LHCN-M2 (cell line): Measurements from ENCODE around the gene ISM2. TPM values are rescaled to one million over a fixed set of nuclear protein-coding genes. Genes with fewer than 3 reads are reported as not detected.
"Not testable (repeated sequence)": the region's sequence is repeated elsewhere in the genome, so short reads cannot be mapped to it uniquely, and the experiment has no call there.

Source experiments
- DNase-seq: peaks from one replicate; pipeline ENCODE4 v3.0.0-alpha.2; 2012; ENCODE audit warnings: low read depth
- polyA plus RNA-seq: library from polyadenylated mRNA; unstranded; fragments of >200 nt; gene quantifications from one replicate; pipeline ENCODE4 v1.2.1, GENCODE V29; 2012; ENCODE audit warnings: missing spikeins
- total RNA-seq: library from RNA; depleted of rRNA; stranded (reverse); fragments of >200 nt; gene quantifications from 2 replicates; pipeline ENCODE4 v1.2.3, GENCODE V29; 2014; rRNA removed

Gene ISM2
- total RNA-seq: 0.23 and 0.90 TPM in 2 replicates
- 0.64 TPM for polyA plus RNA-seq

GRCh38 chr14:77498120-77498979 lies at the start of gene ISM2:
ISM2 (minus strand) TSS chr14:77498816; CDS start chr14:77498793, 23 bp downstream.
- DNase-seq: peak; percentile 8

DNA sequence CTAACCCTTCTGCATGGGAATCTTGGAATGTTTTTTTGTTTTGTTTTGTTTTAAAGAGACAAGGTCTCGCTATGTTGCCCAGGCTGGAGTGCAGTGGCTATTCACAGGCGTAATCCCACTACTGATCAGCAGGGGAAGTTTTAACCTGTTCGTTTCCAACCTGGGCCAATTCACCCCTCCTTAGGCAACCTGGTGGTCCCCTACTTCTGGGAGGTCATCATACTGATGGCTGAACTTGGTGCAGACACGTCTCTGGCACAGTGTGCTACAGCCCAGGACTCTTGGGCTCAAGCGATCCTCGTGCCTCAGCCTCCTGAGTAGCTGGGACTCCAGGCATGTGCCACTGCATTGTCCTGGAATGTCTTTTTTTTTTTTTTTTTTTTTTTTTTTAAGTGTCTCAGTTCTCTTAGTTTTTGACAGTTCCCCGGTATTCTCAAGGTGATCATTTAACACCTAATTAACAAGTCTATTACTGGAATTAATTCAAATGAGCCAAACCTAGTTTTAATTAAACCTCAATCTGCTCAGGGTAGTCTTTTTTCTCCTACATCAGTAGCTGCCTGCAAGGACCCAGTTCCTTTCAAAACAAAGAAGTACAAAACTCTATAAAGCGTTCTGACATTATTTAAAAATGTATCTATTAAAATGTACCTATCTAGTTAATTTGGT lies 49.0 kb upstream of the ISM2 start:
- DNase-seq: no peak

- DNase-seq: not testable (repeated sequence)
Observed at GRCh38 chr14:77545171-77545570, 46.6 kb upstream of the ISM2 start.

DNA sequence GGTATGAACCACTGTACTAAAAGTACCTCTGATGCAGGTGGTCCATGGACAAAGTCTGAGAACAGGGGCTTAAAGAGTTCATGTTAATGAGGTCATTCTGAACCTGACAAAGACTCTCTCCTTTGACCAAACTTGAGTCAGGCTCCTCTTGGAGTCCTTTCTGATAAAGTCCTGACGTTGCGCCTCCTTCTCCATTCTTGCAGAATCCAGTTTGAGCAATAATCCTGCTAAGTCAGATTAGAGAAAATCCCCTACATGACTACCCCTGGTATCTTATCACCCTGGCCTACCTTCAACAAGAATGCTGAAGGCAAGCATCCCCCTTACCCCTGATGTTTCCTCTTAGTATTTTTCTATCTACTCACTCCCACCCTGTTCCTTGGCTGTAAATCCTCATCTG lies 46.0 kb upstream of the ISM2 start:
- DNase-seq: no peak

- no peak for DNase-seq
Observed at GRCh38 chr14:77543637-77544334, 45.2 kb upstream of the ISM2 start.

DNA sequence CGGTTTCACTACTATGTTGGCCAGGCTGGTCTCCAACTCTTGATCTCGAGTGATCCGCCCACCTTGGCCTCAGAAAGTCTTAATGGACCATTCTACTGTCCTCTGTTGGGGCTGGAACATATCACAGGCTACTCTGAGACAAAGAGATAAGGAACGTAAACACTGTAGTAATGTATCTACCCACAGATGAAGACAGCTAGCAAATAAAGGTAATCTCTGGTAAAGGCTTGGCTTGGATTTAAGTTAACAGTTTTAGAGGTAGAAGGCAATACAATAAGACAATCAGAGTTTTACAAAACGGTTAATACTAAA lies 44.6 kb upstream of the ISM2 start:
- no peak for DNase-seq

DNA sequence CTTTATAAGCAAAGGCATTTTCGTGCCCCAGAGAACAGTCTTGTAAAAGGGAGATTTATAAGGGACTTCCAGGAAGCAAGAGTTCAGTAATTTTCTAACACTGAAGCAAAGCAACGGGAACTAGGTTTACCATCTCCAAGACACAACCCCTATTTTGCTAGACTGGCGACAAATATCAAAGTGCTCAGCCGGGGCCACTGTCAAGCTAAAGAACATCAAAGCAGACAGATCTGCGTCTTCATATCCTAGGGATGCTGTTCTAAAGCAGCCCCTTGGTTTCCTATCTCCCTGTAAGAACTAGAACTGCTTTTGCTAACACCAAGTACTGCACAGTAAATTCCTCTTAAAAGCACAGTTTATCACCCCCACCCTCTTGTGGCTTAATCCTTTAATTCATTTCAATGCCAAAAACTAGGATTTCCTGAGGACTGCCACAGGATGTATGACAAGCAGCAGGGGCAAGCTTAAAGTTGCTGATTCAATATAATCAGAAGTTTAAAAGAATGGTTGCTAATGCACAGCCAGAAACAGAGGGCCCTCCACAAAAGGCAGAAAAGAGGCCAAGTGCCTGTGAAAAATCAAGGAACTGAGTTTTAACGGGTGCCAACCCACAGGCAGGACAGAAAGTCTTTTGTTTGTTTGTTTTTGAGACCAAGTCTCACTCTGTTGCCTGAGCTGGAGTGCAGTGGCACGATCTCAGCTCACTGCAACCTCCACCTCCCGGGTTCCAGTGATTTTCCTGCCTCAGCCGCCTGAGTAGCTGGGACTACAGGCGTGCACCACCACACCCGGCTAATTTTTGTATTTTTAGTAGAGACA lies 44.0 kb upstream of the ISM2 start:
- DNase-seq: no peak

DNA sequence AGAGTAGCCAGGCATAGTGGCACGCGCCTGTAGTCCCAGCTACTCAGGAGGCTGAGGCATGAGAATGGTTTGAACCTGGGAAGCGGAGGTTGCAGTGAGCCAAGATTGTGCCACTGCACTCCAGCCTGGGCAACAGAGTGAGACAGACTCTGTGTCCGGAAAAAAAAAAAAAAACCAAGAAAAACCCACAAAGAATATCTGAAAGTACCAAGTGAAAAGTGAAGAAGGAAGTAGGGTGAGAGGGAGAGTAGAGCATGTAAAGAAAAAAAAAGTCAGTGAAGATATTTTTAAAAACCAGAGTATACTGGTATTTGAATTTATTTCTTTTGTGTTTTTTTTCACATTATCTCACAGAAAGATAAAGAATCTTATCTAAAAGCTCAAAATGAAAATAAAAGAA lies 43.3 kb upstream of the ISM2 start:
- DNase-seq: no peak

- not testable (repeated sequence) for DNase-seq
Observed at GRCh38 chr14:77536951-77537350, 38.3 kb upstream of the ISM2 start.

GRCh38 chr14:77531071-77531470 lies 32.5 kb upstream of the ISM2 start:
- no peak for DNase-seq

- DNase-seq: no peak
Observed at GRCh38 chr14:77529963-77530362, 31.3 kb upstream of the ISM2 start.

DNA sequence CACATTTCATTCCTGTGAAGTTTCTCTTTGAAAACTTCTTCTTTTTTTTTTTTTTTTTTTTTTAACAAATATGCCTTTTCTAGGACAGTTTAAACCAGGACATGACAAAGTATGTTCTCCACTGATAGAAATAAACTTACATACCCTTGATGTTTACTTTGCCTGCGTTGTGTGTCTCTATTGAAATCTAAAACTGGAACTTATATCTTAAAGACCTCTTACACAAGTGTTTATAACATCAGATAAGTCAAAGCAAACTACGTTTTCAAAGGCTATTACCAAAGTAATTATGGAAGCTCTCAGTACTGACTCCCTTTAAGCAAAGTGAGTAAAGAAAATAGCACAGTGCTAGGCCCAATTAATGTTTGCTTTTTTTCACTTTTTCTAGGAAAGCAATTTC lies 30.6 kb upstream of the ISM2 start:
- no peak for DNase-seq

- not testable (repeated sequence) for DNase-seq
Observed at GRCh38 chr14:77528701-77529100, 30.1 kb upstream of the ISM2 start.

DNA sequence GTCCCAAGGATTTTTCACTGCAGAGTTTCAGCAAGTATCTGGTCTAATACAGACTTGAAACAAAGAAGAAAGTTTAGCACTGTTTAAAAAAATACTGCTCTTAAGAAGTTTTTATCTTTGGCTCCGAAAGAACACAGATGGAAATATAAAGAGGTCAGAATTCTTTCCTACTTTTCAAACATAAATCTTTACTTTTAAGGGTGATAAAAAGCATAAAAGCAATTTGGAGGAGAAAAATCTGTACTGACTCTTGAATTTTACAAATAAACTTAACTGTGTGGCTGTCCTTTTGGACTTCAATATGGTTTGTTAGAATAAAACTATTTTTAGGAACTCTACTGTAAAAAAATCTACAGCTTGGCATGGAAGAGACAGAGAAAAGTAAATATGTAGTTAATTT lies 27.6 kb upstream of the ISM2 start:
- no peak for DNase-seq

DNA sequence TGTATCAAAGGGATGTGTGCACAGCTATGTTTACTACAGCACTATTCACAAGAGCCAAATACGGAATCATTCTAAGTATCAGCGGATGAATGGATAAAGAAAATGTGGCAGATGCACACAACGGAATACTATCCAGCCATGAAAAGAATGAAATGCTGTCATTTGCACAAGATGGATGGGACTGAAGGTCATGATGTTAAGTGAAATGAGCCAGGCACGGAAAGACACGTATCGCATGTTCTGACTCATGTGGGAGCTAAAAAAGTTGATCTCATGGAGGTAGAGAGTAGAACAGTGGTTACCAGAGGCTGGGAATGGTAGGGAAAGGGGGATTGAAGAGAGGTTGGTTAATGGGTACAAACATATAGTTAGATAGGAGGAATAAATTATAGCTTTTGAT lies 25.9 kb upstream of the ISM2 start:
- DNase-seq: no peak

GRCh38 chr14:77523109-77523508 lies 24.5 kb upstream of the ISM2 start:
- no peak for DNase-seq

DNA sequence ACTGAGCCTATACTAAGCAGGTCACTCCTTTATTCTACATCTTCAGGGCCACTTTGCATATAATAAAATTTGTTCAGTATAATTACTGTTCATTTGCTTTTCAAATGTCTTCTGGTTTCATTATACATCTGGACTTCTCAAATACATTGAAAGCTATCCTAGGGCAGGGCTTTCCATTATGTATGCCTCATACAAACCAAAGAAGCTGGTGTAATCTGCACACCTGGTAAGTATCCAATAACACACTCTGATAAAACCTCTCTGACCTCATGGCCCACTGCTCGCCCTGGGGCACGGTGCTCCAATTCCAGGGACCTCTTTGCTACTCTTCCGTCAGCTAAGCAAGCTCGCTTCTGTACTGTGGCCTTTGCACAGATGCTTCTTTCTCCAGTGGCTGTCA lies 21.9 kb upstream of the ISM2 start:
- no peak for DNase-seq

DNA sequence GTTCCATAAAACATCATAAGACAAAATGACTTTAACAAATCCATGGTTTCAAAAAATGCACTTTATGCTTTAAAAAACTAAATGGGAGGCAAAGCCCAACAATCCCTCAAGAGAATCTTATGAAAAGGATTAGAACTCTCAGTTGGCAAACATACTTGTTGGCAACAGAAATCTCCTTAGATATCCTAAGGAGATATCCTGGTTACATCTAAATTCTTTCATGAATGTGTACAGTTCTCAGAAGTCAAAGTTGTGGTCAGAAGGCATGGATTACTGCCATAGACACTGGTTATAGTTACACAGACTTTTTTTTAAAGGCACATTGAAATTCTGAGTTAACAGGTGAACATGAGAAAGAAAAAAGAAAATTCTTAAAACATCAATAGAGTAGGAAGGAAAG lies 17.5 kb upstream of the ISM2 start:
- DNase-seq: no peak

GRCh38 chr14:77511486-77512162 lies 13.0 kb upstream of the ISM2 start:
- DNase-seq: no peak

DNA sequence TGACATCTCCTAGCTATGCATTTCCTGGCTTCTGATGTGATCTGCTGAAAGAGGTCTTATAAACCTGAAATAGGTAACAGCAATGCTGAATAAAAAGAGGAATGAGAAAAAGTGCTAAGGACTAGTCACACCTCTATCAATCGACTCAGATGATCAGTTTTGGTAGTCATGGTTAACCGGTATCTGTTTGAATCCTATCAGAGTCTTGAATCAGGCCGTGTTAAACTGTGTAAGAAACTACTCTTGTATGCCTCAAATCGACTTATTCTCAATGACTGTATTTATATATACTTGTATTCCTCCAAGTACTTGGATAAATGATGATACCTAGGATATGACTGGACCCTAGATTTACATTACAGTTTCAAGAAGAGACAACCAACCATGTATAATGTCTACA lies 10.8 kb upstream of the ISM2 start:
- no peak for DNase-seq

DNA sequence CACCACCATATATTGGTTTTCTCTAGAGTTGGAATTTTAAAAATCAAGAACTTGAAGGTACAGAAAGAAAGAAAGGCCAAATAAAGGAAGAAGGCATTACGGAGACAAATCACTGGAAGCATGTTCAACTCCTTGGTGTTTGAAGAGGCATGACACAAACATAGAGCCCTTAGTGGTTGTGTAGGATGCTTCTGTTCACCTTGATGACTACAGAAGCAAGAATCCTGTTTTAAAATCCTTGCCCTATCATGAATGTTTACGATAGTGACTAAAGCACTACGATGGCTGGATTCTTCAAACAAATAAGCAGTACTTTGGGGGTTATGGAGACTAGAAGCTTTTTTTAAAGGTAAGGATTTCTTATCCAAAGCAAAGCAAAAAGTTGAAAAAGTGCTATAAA lies 10.3 kb upstream of the ISM2 start:
- no peak for DNase-seq
